Duodenal mucosa (tissue), 2 donors: ENCODE results near the gene GALNT18.

ENCODE experiments used
- H3K27ac ChIP-seq: one replicate; pipeline ENCODE4 v1.7.0; 2013; ENCODE audit warnings: low read depth, low read length
- H3K27me3 ChIP-seq, 2 donors: one replicate each; pipeline ENCODE4 v1.7.0; 2013; ENCODE audit warnings: low read length in 2 of 2, control low read depth in 1 of 2; ENCODE audit not compliant: insufficient read depth in 2 of 2, control insufficient read depth in 1 of 2
- H3K36me3 ChIP-seq, 2 donors: one replicate each; pipeline ENCODE4 v1.7.0; 2013; ENCODE audit warnings: low read length in 2 of 2, control low read depth in 1 of 2; ENCODE audit not compliant: insufficient read depth in 2 of 2, control insufficient read depth in 1 of 2
- H3K4me1 ChIP-seq, 2 donors: one replicate each; pipeline ENCODE4 v1.7.0; 2013; ENCODE audit warnings: low read length in 2 of 2, control low read depth in 1 of 2; ENCODE audit not compliant: insufficient read depth in 2 of 2, control insufficient read depth in 1 of 2
- H3K4me3 ChIP-seq, 2 donors: one replicate each; pipeline ENCODE4 v1.7.0; 2013; ENCODE audit warnings: low read length in 2 of 2, low read depth in 1 of 2
- H3K9ac ChIP-seq, 2 donors: one replicate each; pipeline ENCODE4 v1.7.0; 2013; ENCODE audit warnings: low read length in 2 of 2, low read depth in 1 of 2
- H3K9me3 ChIP-seq, 2 donors: one replicate each; pipeline ENCODE4 v1.7.0; 2013; ENCODE audit warnings: low read length in 2 of 2, control low read depth in 1 of 2; ENCODE audit not compliant: control insufficient read depth in 1 of 2

The GALNT18 gene

DNA sequence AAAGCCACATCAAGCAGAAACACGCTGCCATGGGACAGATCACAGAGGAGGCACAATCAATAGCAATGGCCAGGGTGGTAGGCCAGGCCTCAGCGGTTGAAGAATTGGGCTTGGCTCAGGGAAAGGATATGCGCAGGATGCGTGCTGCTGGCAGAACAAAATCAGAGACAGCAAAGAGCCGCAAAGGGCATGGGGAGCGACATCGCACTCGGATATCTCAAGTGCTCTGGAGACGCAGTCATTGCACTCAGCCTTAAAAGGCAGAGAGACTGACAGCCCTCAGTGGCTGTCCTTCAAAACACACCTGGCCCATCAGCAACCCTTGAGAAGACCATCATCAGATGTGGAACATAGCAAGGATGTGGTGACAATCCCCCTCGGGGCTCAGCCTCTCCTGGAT, 319.2 kb downstream of the GALNT18 start:
- H3K4me1 ChIP-seq, result no peaks in the 10 kb centered on the region
- H3K9ac ChIP-seq, result no peak overlapping the region
- H3K9me3 ChIP-seq, result no peaks in the 10 kb centered on the region
- no peak overlapping the region for H3K27ac ChIP-seq
- H3K36me3 ChIP-seq, result no peaks in the 10 kb centered on the region
- H3K4me3 ChIP-seq, result no peak overlapping the region
- H3K27me3 ChIP-seq, result no peaks in the 10 kb centered on the region

DNA sequence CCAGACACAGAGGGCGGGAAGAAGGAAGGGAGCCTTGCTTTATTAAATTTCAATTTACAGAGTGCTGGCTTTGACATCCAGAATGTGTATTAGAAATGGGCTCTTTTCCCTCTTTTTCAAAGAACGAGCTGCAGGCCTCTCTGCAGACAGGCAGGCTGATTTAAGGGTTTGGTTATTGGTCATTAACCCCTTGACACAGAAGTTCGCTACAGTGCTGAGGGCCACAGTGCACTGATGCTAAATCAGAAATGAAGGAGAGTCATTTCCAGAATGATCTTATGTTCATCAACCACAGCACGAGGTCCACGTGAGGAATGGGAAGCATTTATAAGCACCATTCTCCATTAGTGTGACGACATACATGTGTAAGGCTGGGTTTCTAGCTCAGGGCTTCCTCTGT, 320.6 kb downstream of the GALNT18 start:
- Histone ChIP-seq H3K9ac (no peak overlapping the region), H3K27ac (no peak overlapping the region), H3K36me3 (no peaks in the 10 kb centered on the region), H3K4me1 (no peaks in the 10 kb centered on the region), H3K4me3 (no peak overlapping the region), H3K27me3 (no peaks in the 10 kb centered on the region), H3K9me3 (no peaks in the 10 kb centered on the region)

DNA sequence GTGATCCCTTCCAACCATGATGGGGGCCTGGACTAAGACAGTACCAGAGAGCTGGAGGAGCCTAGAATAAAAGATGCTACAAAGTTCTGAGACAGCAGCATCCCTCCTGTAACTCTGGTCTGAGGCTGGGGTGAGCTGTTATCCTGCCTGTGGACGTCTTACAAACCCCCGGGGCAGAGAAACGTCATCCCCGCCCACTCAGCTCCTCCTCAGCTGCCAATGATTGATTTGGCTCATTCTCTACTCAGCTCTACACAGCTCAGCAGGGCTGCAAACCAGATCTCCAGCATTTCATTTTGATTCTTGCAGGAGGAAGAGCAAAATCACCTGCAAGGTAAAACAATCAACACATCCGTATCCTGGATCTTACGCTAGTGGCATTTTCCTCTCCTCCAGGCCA, 324.2 kb downstream of the GALNT18 start:
- no peak overlapping the region for H3K4me3 ChIP-seq
- H3K27ac ChIP-seq, result no peak overlapping the region
- no peaks in the 10 kb centered on the region for H3K9me3 ChIP-seq
- no peaks in the 10 kb centered on the region for H3K4me1 ChIP-seq
- no peaks in the 10 kb centered on the region for H3K27me3 ChIP-seq
- H3K36me3 ChIP-seq, result no peaks in the 10 kb centered on the region
- H3K9ac ChIP-seq, result no peak overlapping the region

DNA sequence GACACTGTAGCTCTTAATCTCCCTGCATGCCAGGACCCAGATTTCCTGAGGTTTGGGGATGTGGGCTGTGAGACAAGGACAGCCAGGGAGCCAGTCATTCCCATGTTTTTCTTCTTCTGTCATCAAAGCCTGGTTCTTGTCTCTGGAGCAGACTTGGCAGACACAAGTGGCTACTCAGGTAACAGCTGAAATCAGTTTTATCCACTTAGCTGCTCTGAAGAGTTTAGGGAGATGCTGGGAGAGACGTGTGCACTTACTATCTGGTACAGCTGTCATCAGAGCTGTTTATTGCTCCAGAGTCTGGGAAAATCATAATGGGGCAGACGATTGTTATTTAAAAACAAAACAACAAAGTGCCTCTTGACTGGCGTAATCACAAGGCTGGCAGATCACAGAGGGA, 325.4 kb downstream of the GALNT18 start:
- Histone ChIP-seq H3K4me1 (peaks cover 0 to 2% of the 10 kb centered on the region in 2 donors), H3K4me3 (no peak overlapping the region), H3K27me3 (no peaks in the 10 kb centered on the region), H3K9me3 (no peaks in the 10 kb centered on the region), H3K27ac (no peak overlapping the region), H3K36me3 (no peaks in the 10 kb centered on the region), H3K9ac (no peak overlapping the region)

DNA sequence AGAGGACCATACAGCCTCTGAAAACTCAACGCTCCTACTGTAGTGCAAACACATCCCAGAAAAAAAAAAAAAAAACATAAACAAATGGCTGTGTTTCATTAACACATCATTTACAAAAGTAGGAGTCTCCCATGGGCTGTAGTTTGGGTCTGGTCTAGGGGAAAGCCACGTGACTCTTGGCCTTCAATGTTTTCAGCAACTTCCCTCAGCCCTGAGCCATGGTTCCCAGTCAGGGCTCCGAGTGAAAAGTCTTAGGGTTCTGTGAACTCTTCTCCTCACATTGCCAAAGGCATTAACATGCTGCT, 327.3 kb downstream of the GALNT18 start:
- Histone ChIP-seq H3K9me3 (no peaks in the 10 kb centered on the region), H3K4me1 (peaks cover 0 to 7% of the 10 kb centered on the region in 2 donors), H3K4me3 (no peak overlapping the region), H3K27ac (no peak overlapping the region), H3K36me3 (no peaks in the 10 kb centered on the region), H3K27me3 (no peaks in the 10 kb centered on the region), H3K9ac (no peak overlapping the region)

DNA sequence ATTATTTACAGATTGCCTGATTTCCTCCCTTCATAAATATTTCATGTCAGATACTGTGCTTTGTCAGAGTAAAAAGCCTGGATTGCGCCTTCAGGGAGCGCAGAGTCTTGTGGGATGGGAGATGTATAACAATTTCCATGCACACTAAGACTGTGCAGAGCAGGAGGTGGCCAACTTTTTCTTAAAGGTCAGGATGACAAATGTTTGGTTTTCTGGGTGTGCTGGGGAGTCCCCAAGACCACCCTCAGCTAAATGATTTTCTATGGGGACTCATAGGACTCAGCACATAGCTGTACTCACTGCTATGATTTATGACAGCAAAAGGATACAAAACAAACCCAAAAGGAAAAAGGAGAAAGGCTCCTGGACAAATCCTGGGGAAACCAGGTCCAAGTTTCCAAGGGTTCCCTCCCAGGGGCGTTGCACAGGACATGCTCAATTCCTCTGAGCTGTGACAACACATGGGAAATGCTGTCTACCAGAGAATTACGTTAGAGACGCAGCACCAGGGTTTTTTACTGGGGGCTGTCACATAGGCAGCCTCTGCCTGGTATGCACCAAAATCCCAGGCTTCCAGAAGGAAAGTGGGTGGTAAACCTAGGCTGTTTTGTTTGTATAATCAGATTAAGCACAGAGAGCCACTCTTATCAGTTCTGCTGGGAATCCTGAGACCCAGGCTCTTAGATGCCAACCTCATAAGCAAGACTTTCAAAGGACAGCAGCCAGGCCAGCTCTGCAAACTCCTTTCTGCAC, 327.8 kb downstream of the GALNT18 start:
- H3K4me1 ChIP-seq, result peaks cover 0 to 7% of the 10 kb centered on the region in 2 donors
- H3K27me3 ChIP-seq, result no peaks in the 10 kb centered on the region
- H3K27ac ChIP-seq, result no peak overlapping the region
- no peaks in the 10 kb centered on the region for H3K36me3 ChIP-seq
- no peak overlapping the region for H3K9ac ChIP-seq
- H3K9me3 ChIP-seq, result no peaks in the 10 kb centered on the region
- H3K4me3 ChIP-seq, result no peak overlapping the region

DNA sequence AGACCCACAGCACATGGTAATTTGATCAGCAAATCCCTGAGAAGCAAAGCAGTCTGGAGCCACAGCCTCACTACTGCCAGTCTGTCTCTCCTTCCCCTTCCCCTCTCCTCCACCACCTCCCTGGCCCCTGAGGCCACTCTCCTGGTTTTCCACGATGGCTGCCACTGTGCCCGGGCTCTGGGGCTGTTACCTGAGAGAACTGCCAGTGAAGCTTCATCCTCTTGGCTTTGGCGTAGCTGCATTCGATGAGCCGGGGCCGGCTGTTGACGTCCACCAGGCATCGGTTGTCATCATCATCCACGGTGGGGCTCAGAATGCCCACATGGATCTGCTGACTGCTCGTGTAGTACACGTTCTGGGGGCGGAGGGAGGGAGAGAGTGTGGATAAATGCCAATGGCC, 329.0 kb downstream of the GALNT18 start:
- Histone ChIP-seq H3K9ac (no peak overlapping the region), H3K36me3 (no peaks in the 10 kb centered on the region), H3K27ac (no peak overlapping the region), H3K27me3 (no peaks in the 10 kb centered on the region), H3K4me1 (peaks cover 0 to 7% of the 10 kb centered on the region in 2 donors), H3K9me3 (no peaks in the 10 kb centered on the region), H3K4me3 (no peak overlapping the region)

DNA sequence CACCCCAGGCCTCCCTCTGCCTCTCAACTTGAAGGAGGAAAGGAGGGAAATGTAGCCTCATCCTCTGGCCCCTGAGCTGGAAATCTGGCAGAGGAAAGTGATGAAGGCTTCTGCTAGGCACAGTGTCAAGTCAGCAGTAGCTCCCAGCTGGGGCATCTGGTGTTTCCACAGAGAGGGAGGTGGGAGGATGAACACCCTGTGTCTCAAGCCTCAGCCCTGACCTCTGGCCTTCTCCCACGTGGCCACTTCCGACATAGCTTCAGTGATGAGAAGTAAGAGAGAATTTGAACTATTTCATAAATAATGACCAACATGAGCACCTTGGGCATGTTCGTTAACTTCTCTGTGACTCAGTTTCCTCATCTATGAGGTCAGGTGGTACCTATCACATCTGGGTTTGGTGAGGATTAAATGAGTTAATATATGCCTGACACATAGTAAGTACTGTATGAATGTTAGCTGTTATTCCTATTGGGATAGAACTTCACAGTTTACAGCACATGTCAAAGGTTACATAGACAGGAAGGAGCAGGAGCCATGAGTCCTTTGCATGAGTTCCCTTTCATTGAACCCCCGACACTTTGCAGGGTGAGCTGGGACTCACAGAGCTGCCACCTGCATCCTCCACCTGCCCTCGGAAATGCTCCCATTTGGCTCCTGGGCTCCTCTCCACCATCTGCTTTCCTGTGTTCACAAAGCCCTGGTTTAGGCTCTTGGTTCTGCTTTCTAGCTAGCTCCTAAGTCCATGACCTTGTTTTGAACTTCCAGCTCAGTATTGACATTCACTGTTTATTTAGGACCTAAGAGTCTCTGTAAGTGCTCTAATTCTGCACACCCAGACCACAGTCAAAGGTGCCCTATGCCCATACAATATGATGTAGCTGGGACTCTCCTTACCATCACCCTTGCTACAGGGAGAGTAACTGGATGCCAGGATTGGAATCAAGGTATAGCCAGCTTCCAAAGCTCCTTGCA, 330.5 kb downstream of the GALNT18 start:
- H3K36me3 ChIP-seq, result no peaks in the 10 kb centered on the region
- peaks cover 0 to 7% of the 10 kb centered on the region in 2 donors for H3K4me1 ChIP-seq
- H3K4me3 ChIP-seq, result no peak overlapping the region
- H3K27ac ChIP-seq, result no peak overlapping the region
- H3K9ac ChIP-seq, result no peak overlapping the region
- no peaks in the 10 kb centered on the region for H3K27me3 ChIP-seq
- H3K9me3 ChIP-seq, result no peaks in the 10 kb centered on the region

DNA sequence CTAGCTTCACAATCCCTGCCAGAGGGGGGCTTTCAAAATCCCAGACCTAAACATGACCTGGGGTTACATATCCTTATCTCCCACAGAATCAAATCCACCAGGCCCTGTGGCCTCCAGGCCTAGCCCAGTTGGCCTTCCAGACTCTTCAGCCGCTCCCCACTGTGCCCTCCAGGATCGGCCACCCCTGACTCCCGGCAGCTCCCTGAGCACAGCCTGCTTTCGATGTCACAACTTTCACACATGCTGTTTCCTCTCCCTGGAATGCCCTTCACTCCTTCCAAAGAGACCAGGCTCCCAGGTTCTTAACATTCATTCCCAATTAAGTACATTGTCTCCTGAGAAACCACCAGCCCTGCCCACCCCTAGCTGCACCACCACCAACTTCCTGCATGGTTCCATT, 331.5 kb downstream of the GALNT18 start:
- no peak overlapping the region for H3K9ac ChIP-seq
- no peaks in the 10 kb centered on the region for H3K36me3 ChIP-seq
- no peak overlapping the region for H3K27ac ChIP-seq
- no peaks in the 10 kb centered on the region for H3K9me3 ChIP-seq
- H3K4me3 ChIP-seq, result no peak overlapping the region
- H3K27me3 ChIP-seq, result no peaks in the 10 kb centered on the region
- H3K4me1 ChIP-seq, result peaks cover 0 to 7% of the 10 kb centered on the region in 2 donors

DNA sequence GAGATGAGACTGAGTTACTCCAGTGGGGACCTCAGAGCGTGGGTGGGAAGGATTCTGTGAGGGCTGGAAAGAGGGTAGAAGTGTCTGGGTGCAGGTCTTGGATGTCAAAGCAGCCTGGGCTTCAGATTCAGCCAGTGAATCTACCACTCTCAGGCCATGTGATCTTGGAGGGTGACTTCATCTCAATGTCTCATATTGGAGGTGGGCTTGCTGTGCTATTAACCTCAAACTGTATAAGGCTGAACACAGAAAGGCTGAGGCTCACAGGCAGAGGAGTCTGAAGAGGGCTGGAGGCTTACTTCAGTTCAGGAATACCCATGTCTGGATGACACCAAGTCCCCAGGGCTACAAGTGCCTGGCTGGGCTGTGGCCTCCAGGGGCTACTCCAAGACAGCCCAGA, 332.1 kb downstream of the GALNT18 start:
- Histone ChIP-seq H3K27me3 (no peaks in the 10 kb centered on the region), H3K9me3 (no peaks in the 10 kb centered on the region), H3K4me1 (peaks cover 0 to 7% of the 10 kb centered on the region in 2 donors), H3K9ac (no peak overlapping the region), H3K4me3 (no peak overlapping the region), H3K36me3 (no peaks in the 10 kb centered on the region), H3K27ac (no peak overlapping the region)
